GM18867 (cell line): Measurements from ENCODE around the gene MADD.
A peak's percentile ranks its signal among the peaks of the same experiment; 100 is the strongest.

Source experiments
- ATAC-seq: cut with Tn5 transposase; IDR thresholded peaks from one replicate; pipeline ENCODE4 v1.9.1; 2021; ENCODE audit warnings: mild to moderate bottlenecking, moderate library complexity; ENCODE audit not compliant: unreplicated experiment

The MADD gene

GRCh38 chr11:47378010-47378835 is 108.3 kb downstream of the MADD start, which contains the start of gene SPI1:
TSS of gene SPI1 (minus strand) at chr11:47378547. CDS start at chr11:47378353, 194 bp downstream.
- peak; percentile 87 for ATAC-seq

DNA sequence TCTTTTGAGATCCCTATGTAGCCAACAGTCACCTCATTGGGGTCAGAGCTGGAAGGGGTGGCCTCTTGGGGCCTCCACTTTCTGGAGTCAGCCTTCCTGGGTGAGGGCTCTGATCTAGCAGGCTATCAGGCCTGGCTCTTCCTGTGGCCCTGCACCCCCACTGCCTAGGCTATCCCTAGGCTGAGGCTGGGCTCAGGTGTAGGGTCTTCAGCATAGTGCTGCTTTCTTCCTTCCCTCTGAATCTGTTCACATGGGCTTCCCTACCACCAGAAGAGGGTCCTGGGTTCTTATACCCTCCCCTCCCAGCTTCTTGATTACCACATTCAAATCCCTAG is 108.9 kb downstream of the MADD start:
- no peak for ATAC-seq

DNA sequence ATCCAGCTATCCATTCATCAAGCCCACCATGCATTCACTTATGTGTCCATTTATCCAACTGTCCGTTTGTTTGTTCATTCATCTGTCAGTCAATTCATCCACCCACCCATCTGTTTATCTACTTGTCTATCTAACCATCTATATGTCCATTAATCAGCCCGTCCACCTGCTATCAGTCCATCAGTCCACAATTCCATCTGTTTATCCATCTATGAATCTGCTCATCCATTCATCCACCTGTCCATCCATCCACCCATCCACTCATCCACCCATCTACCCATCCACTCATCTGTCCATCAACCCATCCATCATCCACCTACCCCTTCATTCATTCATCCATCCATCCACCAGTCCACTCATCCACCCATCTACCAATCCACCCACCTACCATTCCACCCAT is 109.4 kb downstream of the MADD start:
- ATAC-seq: no peak
